Measurements from ENCODE around the gene SMARCA5. TPM values are rescaled to one million over a fixed set of nuclear protein-coding genes. Genes with fewer than 3 reads are reported as not detected.
A peak's percentile ranks its signal among the peaks of the same experiment; 100 is the strongest.

Gene SMARCA5
- total RNA-seq, 2 donors from 2014 or later: 20.8 to 21.0 TPM

- TF ChIP-seq POLR2A (IDR thresholded peaks at IDR 0.05) (no peak), CTCF (IDR thresholded peaks at IDR 0.05) (no peak)
Observed at GRCh38 chr4:143581331-143581946, 67.9 kb downstream of the SMARCA5 start.

DNA sequence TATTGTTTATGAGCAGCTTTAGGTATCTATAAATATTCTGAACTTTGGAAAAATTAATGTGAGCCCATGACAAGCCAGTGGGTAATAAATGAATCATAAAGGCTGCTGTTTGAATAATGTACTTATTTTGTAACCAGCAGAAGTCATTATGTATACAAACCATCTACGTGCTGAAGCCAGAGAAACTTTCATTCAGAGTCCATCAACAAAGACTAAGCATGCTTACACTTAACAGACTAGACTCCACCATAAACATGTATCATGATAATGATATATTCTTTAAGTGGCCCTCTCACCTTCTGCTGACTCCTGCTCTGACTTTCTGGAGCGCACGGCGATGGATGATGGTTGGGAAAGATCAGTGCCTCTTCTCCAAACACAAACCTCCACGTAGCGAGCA, 72.0 kb downstream of the SMARCA5 start:
- Histone ChIP-seq H3K27me3 (no peaks in the 10 kb centered on the region), H3K36me3 (replicated peaks in 1 of 2; ENCODE audit: insufficient read depth in 1 of 2, low read depth in 2 of 2) (no peaks in the 10 kb centered on the region), H3K27ac (no peak overlapping the region), H3K4me1 (no peaks in the 10 kb centered on the region), H3K4me3 (no peak overlapping the region), H3K9me3 (no peaks in the 10 kb centered on the region)
- WGBS, 2 donors: 87 to 95% methylated on average over 6 of the region's 6 CpGs
- DNase-seq: no peak
- intact Hi-C loops (cut with DNase I): no loop called here
- ATAC-seq: no peak
- TF ChIP-seq CTCF (IDR thresholded peaks at IDR 0.05) (no peak), POLR2A (IDR thresholded peaks at IDR 0.05) (no peak)

More at GRCh38 chr4:143581331-143581946, 67.9 kb downstream of the SMARCA5 start:
- H3K27me3 ChIP-seq: no peaks in the 10 kb centered on the region
- whole genome bisulfite sequencing, 2 donors: 82 to 89% methylated on average over 2 to 3 of the region's 3 CpGs
- intact Hi-C loops (cut with DNase I): no loop called here
- no peak for DNase-seq
- no peak overlapping the region for H3K4me3 ChIP-seq
- H3K9me3 ChIP-seq: no peaks in the 10 kb centered on the region
- no peaks in the 10 kb centered on the region for H3K36me3 ChIP-seq (replicated peaks in 1 of 2; ENCODE audit: insufficient read depth in 1 of 2, low read depth in 2 of 2)
- no peak for ATAC-seq
- no peak overlapping the region for H3K27ac ChIP-seq
- no peaks in the 10 kb centered on the region for H3K4me1 ChIP-seq

GRCh38 chr4:143586080-143586479, 72.6 kb downstream of the SMARCA5 start:
- intact Hi-C loops (cut with DNase I): no loop called here
- ATAC-seq (no peak), DNase-seq (no peak)
- H3K27ac ChIP-seq: no peak overlapping the region
- H3K4me1 ChIP-seq: no peaks in the 10 kb centered on the region
- H3K36me3 ChIP-seq (replicated peaks in 1 of 2; ENCODE audit: insufficient read depth in 1 of 2, low read depth in 2 of 2): no peaks in the 10 kb centered on the region
- TF ChIP-seq POLR2A (IDR thresholded peaks at IDR 0.05) (no peak), CTCF (IDR thresholded peaks at IDR 0.05) (no peak)
- no peaks in the 10 kb centered on the region for H3K9me3 ChIP-seq
- H3K27me3 ChIP-seq: no peaks in the 10 kb centered on the region
- H3K4me3 ChIP-seq: no peak overlapping the region

DNA sequence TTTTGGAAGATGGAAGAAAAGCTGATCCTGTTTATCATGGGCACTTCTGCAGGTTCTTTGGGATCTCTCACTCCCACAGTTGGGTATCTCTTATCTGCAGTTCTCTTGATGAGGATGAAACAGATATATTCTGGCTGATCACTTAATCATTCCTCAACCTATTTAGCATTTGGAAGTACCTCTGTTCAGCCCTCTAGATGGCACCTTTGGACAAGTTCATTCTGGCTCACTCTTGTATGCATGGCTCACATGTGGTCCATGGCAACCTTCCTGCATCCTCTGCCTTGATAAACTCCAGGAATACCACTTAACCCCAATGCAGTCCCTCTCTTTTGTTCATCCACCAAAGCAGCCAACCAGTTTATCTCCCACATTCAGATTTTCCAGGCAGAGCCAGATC, 74.2 kb downstream of the SMARCA5 start:
- Histone ChIP-seq H3K9me3 (no peaks in the 10 kb centered on the region), H3K36me3 (replicated peaks in 1 of 2; ENCODE audit: insufficient read depth in 1 of 2, low read depth in 2 of 2) (no peaks in the 10 kb centered on the region), H3K4me1 (no peaks in the 10 kb centered on the region), H3K27me3 (no peaks in the 10 kb centered on the region), H3K4me3 (no peak overlapping the region), H3K27ac (no peak overlapping the region)
- DNase-seq (no peak), ATAC-seq (no peak)
- intact Hi-C loops (cut with DNase I): no loop called here
- TF ChIP-seq CTCF (IDR thresholded peaks at IDR 0.05) (peak in 1 of 7 experiments; percentile 5), POLR2A (IDR thresholded peaks at IDR 0.05) (no peak)

GRCh38 chr4:143597276-143597675, 83.8 kb downstream of the SMARCA5 start:
- Histone ChIP-seq H3K36me3 (replicated peaks in 1 of 2; ENCODE audit: insufficient read depth in 1 of 2, low read depth in 2 of 2) (no peaks in the 10 kb centered on the region), H3K27ac (no peak overlapping the region), H3K4me1 (no peaks in the 10 kb centered on the region), H3K4me3 (no peak overlapping the region), H3K27me3 (no peaks in the 10 kb centered on the region), H3K9me3 (no peaks in the 10 kb centered on the region)
- TF ChIP-seq CTCF (IDR thresholded peaks at IDR 0.05) (no peak), POLR2A (IDR thresholded peaks at IDR 0.05) (no peak)
- WGBS, 2 donors: 83 to 94% methylated on average over 3 of the region's 3 CpGs
- ATAC-seq (no peak), DNase-seq (no peak)
- intact Hi-C loops (cut with DNase I): no loop called here
